Raji (cell line): ENCODE data around the gene ELSPBP1.

Experiments used
- POLR2A ChIP-seq: IDR thresholded peaks from 2 replicates; pipeline ENCODE4 v1.6.1; 2011; ENCODE audit warnings: low read depth, low read length, control low read depth; ENCODE audit not compliant: insufficient read depth

The ELSPBP1 gene

GRCh38 chr19:48033604-48034003 is 39.2 kb downstream of the ELSPBP1 start:
- no peak for TF ChIP-seq POLR2A

- TF ChIP-seq POLR2A: no peak
Observed at GRCh38 chr19:48036765-48037164, 42.3 kb downstream of the ELSPBP1 start.

GRCh38 chr19:48041877-48042580 is 47.6 kb downstream of the ELSPBP1 start:
- TF ChIP-seq POLR2A: no peak

- TF ChIP-seq POLR2A: no peak
Observed at GRCh38 chr19:48043675-48044258, 49.3 kb downstream of the ELSPBP1 start, which contains the start of gene CABP5. TSS of gene CABP5 (minus strand) at chr19:48044079. CDS start at chr19:48043922, 157 bp downstream.

- TF ChIP-seq POLR2A: no peak
Observed at GRCh38 chr19:48044561-48044960, 50.1 kb downstream of the ELSPBP1 start.

GRCh38 chr19:48051335-48052033 is 57.1 kb downstream of the ELSPBP1 start:
- TF ChIP-seq POLR2A: no peak

GRCh38 chr19:48053076-48053475 is 58.6 kb downstream of the ELSPBP1 start:
- TF ChIP-seq POLR2A: no peak

GRCh38 chr19:48053856-48054255 is 59.4 kb downstream of the ELSPBP1 start:
- no peak for TF ChIP-seq POLR2A

- no peak for TF ChIP-seq POLR2A
Observed at GRCh38 chr19:48059331-48059730, 64.9 kb downstream of the ELSPBP1 start.

GRCh38 chr19:48060381-48060780 is 65.9 kb downstream of the ELSPBP1 start:
- no peak for TF ChIP-seq POLR2A

- TF ChIP-seq POLR2A: no peak
Observed at GRCh38 chr19:48061401-48062344, 67.2 kb downstream of the ELSPBP1 start.

- no peak for TF ChIP-seq POLR2A
Observed at GRCh38 chr19:48064509-48064908, 70.1 kb downstream of the ELSPBP1 start.

- no peak for TF ChIP-seq POLR2A
Observed at GRCh38 chr19:48069435-48069834, 75.0 kb downstream of the ELSPBP1 start.
